ENCODE data around the gene GPR171. TPM values are rescaled to one million over a fixed set of nuclear protein-coding genes. Genes with fewer than 3 reads are reported as not detected.

GPR171 gene
- total and polyA plus RNA-seq, 2 experiments from 2014 or later, result not detected

- H3K9me2 ChIP-seq (ENCODE audit: insufficient read depth), result no peaks in the 10 kb centered on the region
- no peak for DNase-seq
- no peaks in the 10 kb centered on the region for H4K20me1 ChIP-seq (ENCODE audit: insufficient read depth)
- in situ Hi-C loops (cut with MboI), result no loop called here
- H3K9ac ChIP-seq, result no peak overlapping the region
- no peaks in the 10 kb centered on the region for H3K27me3 ChIP-seq (replicated peaks; ENCODE audit: insufficient read depth)
- no peak overlapping the region for H3K4me3 ChIP-seq
- H3K36me3 ChIP-seq (ENCODE audit: low read depth), result no peaks in the 10 kb centered on the region
- no peak overlapping the region for H3K27ac ChIP-seq
- no peak overlapping the region for H2AFZ ChIP-seq
- no peak overlapping the region for H3K4me2 ChIP-seq (ENCODE audit: unreplicated experiment)
- no peaks in the 10 kb centered on the region for H3F3A ChIP-seq (ENCODE audit: insufficient read depth)
- H3K79me2 ChIP-seq (ENCODE audit: insufficient read depth), result no peaks in the 10 kb centered on the region
- H3K9me3 ChIP-seq (ENCODE audit: low read depth), result no peaks in the 10 kb centered on the region
- 87 to 93% methylated on average over 4 of the region's 4 CpGs for WGBS, 2 experiments (ENCODE audit: low coverage in 1 of 2, low lambda C conversion rate in 2 of 2, missing lambda C conversion rate in 2 of 2)
- peaks cover 11% of the 10 kb centered on the region for H3K4me1 ChIP-seq (ENCODE audit: insufficient read depth)
- no peak for TF ChIP-seq EZH2 (IDR thresholded peaks at IDR 0.05; ENCODE audit: insufficient read depth, poor library complexity, severe bottlenecking)
- TF ChIP-seq EZH2phosphoT487 (IDR thresholded peaks at IDR 0.05; ENCODE audit: insufficient read depth, low read depth), result no peak
Measured at GRCh38 chr3:151199554-151200438, 3.2 kb downstream of the GPR171 start.

DNA sequence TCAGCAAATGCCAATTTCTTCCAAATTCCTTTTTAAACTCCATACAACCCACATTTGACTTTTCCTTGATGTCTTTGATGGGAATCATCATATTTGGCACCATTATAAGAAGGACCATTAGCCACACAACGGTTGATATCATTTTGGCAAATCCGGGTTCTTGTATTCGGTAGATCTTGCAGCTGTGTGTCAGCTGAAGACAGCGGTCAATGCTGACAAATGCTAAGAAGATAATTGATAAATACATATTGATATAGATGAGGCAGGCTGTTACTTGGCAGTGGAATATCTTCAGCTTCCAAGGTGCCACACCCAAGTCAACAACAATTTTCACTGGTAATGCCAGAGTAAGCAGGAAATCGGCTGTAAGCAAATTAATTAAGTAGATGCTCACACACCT is 4.2 kb downstream of the GPR171 start:
- no peak overlapping the region; the same call in 1 of the 2 replicates for H3K27ac ChIP-seq
- H3K9ac ChIP-seq, result no peak overlapping the region
- no peaks in the 10 kb centered on the region for H3F3A ChIP-seq (ENCODE audit: insufficient read depth)
- in situ Hi-C loops (cut with MboI), result no loop called here
- DNase-seq, result no peak
- H3K27me3 ChIP-seq (replicated peaks; ENCODE audit: insufficient read depth), result no peaks in the 10 kb centered on the region
- peaks cover 11% of the 10 kb centered on the region for H3K4me1 ChIP-seq (ENCODE audit: insufficient read depth)
- no peaks in the 10 kb centered on the region for H3K9me2 ChIP-seq (ENCODE audit: insufficient read depth)
- H4K20me1 ChIP-seq (ENCODE audit: insufficient read depth), result no peaks in the 10 kb centered on the region
- no peaks in the 10 kb centered on the region for H3K79me2 ChIP-seq (ENCODE audit: insufficient read depth)
- H3K4me2 ChIP-seq (ENCODE audit: unreplicated experiment), result no peak overlapping the region
- no peaks in the 10 kb centered on the region for H3K9me3 ChIP-seq (ENCODE audit: low read depth)
- H3K36me3 ChIP-seq (ENCODE audit: low read depth), result no peaks in the 10 kb centered on the region
- TF ChIP-seq EZH2 (IDR thresholded peaks at IDR 0.05; ENCODE audit: insufficient read depth, poor library complexity, severe bottlenecking) (no peak), EZH2phosphoT487 (IDR thresholded peaks at IDR 0.05; ENCODE audit: insufficient read depth, low read depth) (no peak)
- H3K4me3 ChIP-seq, result no peak overlapping the region
- H2AFZ ChIP-seq, result no peak overlapping the region
- 98% methylated on average over 5 of the region's 5 CpGs for WGBS, 2 experiments (ENCODE audit: low coverage in 1 of 2, low lambda C conversion rate in 2 of 2, missing lambda C conversion rate in 2 of 2)

DNA sequence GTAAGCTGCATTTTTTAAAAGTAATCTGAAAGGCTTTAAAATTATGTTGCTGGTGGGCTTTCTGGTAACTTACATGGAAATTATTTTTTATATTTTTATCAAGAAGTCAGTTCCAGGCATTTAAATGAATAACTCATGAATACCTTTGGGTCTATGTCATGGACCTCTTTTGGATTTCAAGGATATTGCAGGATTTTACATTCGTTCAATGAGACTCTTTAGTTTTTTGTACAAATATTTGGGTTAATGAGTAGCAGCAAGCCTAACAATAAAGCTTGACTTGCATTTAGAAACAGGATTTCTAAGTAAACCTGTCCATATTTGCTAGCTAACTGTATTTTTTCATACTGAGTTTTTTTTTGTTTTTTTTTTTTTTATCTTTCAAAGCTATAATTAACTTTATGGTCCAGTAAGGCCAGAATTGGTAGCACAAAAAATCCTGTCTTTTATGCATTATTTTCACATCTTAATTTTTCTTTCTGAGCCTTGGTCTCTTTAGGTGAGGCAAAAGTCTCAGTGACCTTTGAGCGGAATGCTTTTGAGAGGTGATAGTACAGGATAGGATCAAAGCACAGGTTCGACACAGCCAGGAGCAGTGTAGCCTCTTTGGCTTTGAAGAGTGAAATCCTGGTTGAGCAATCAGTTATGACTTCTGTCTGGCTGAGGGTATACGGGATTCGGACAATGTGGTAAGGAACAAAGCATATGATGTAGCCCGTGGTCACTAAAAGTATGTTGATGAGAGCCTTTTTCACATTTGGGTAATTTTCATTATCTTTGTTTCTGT is 4.8 kb downstream of the GPR171 start:
- Histone ChIP-seq H3K79me2 (ENCODE audit: insufficient read depth) (no peaks in the 10 kb centered on the region), H3K27ac (peak overlapping the region; percentile 35), H3K9me3 (ENCODE audit: low read depth) (no peaks in the 10 kb centered on the region), H3K4me1 (ENCODE audit: insufficient read depth) (peaks cover 11% of the 10 kb centered on the region), H3K9me2 (ENCODE audit: insufficient read depth) (no peaks in the 10 kb centered on the region; the same call in 1 of the 2 replicates), H3F3A (ENCODE audit: insufficient read depth) (no peaks in the 10 kb centered on the region), H3K4me2 (ENCODE audit: unreplicated experiment) (peak overlapping the region; percentile 43), H3K36me3 (ENCODE audit: low read depth) (no peaks in the 10 kb centered on the region), H3K9ac (no peak overlapping the region), H3K27me3 (replicated peaks; ENCODE audit: insufficient read depth) (no peaks in the 10 kb centered on the region), H3K4me3 (no peak overlapping the region), H2AFZ (no peak overlapping the region), H4K20me1 (ENCODE audit: insufficient read depth) (no peaks in the 10 kb centered on the region)
- 78% methylated on average over 6 of the region's 6 CpGs for WGBS, 2 experiments (ENCODE audit: low coverage in 1 of 2, low lambda C conversion rate in 2 of 2, missing lambda C conversion rate in 2 of 2)
- TF ChIP-seq EZH2phosphoT487 (IDR thresholded peaks at IDR 0.05; ENCODE audit: insufficient read depth, low read depth) (no peak), EZH2 (IDR thresholded peaks at IDR 0.05; ENCODE audit: insufficient read depth, poor library complexity, severe bottlenecking) (no peak)
- in situ Hi-C loops (cut with MboI), result no loop called here
- DNase-seq, result peak; percentile 56

- no peaks in the 10 kb centered on the region for H3K36me3 ChIP-seq (ENCODE audit: low read depth)
- H2AFZ ChIP-seq, result no peak overlapping the region
- no peak overlapping the region for H3K4me3 ChIP-seq
- H3F3A ChIP-seq (ENCODE audit: insufficient read depth), result no peaks in the 10 kb centered on the region
- no peak overlapping the region for H3K27ac ChIP-seq
- no peaks in the 10 kb centered on the region for H3K79me2 ChIP-seq (ENCODE audit: insufficient read depth)
- peaks cover 11% of the 10 kb centered on the region for H3K4me1 ChIP-seq (ENCODE audit: insufficient read depth)
- no peak overlapping the region for H3K9ac ChIP-seq
- in situ Hi-C loops (cut with MboI), result no loop called here
- no peak for DNase-seq
- H3K27me3 ChIP-seq (replicated peaks; ENCODE audit: insufficient read depth), result no peaks in the 10 kb centered on the region
- no peaks in the 10 kb centered on the region; the same call in 1 of the 2 replicates for H3K9me2 ChIP-seq (ENCODE audit: insufficient read depth)
- 93 to 97% methylated on average over 8 of the region's 8 CpGs for WGBS, 2 experiments (ENCODE audit: low coverage in 1 of 2, low lambda C conversion rate in 2 of 2, missing lambda C conversion rate in 2 of 2)
- TF ChIP-seq EZH2 (IDR thresholded peaks at IDR 0.05; ENCODE audit: insufficient read depth, poor library complexity, severe bottlenecking) (no peak), EZH2phosphoT487 (IDR thresholded peaks at IDR 0.05; ENCODE audit: insufficient read depth, low read depth) (no peak)
- no peaks in the 10 kb centered on the region for H4K20me1 ChIP-seq (ENCODE audit: insufficient read depth)
- no peaks in the 10 kb centered on the region for H3K9me3 ChIP-seq (ENCODE audit: low read depth)
- H3K4me2 ChIP-seq (ENCODE audit: unreplicated experiment), result no peak overlapping the region
Measured at GRCh38 chr3:151197228-151197627, 5.8 kb downstream of the GPR171 start.

Measured in GM23248 (cell line).